Stimulated activated CD4-positive, alpha-beta T cell treated with anti-CD3 and anti-CD28 coated beads, TNF-alpha, amount 100 ng/mL, for 48 hours (primary cell): ENCODE measurements around the gene ARHGAP28.

Experiments
- DNase-seq, 3 donors: peaks; one replicate each; pipeline ENCODE4 v3.0.0-alpha.2; 2020; ENCODE audit warnings: low read depth in 3 of 3

The ARHGAP28 gene

GRCh38 chr18:6733758-6734157 lies 4.2 kb downstream of the ARHGAP28 start:
- DNase-seq: no peak

GRCh38 chr18:6734726-6735430 lies 5.4 kb downstream of the ARHGAP28 start:
- no peak for DNase-seq

- no peak for DNase-seq
Measured at GRCh38 chr18:6737833-6738232, 8.3 kb downstream of the ARHGAP28 start.

GRCh38 chr18:6738622-6739021 lies 9.1 kb downstream of the ARHGAP28 start:
- no peak for DNase-seq

GRCh38 chr18:6741232-6741663 lies 11.7 kb downstream of the ARHGAP28 start:
- no peak for DNase-seq

- no peak for DNase-seq
Measured at GRCh38 chr18:6741786-6742185, 12.3 kb downstream of the ARHGAP28 start.

GRCh38 chr18:6743999-6744398 lies 14.5 kb downstream of the ARHGAP28 start:
- DNase-seq: no peak

GRCh38 chr18:6744816-6745455 lies 15.4 kb downstream of the ARHGAP28 start:
- DNase-seq: no peak

- no peak for DNase-seq
Measured at GRCh38 chr18:6745504-6746031, 16.1 kb downstream of the ARHGAP28 start.

- DNase-seq: no peak
Measured at GRCh38 chr18:6746386-6746960, 17.0 kb downstream of the ARHGAP28 start.

GRCh38 chr18:6747646-6748045 lies 18.1 kb downstream of the ARHGAP28 start:
- no peak for DNase-seq

GRCh38 chr18:6748241-6748640 lies 18.7 kb downstream of the ARHGAP28 start:
- no peak for DNase-seq

- no peak for DNase-seq
Measured at GRCh38 chr18:6750411-6750810, 20.9 kb downstream of the ARHGAP28 start.

- no peak for DNase-seq
Measured at GRCh38 chr18:6751222-6751621, 21.7 kb downstream of the ARHGAP28 start.

GRCh38 chr18:6752202-6752860 lies 22.8 kb downstream of the ARHGAP28 start:
- DNase-seq: no peak

GRCh38 chr18:6755107-6755506 lies 25.6 kb downstream of the ARHGAP28 start:
- DNase-seq: no peak

- DNase-seq: no peak
Measured at GRCh38 chr18:6757931-6758330, 28.4 kb downstream of the ARHGAP28 start.

- DNase-seq: no peak
Measured at GRCh38 chr18:6759579-6759978, 30.1 kb downstream of the ARHGAP28 start.

- no peak for DNase-seq
Measured at GRCh38 chr18:6763524-6763923, 34.0 kb downstream of the ARHGAP28 start.

- no peak for DNase-seq
Measured at GRCh38 chr18:6764382-6764781, 34.9 kb downstream of the ARHGAP28 start.

GRCh38 chr18:6773777-6774176 lies 44.3 kb downstream of the ARHGAP28 start:
- DNase-seq: no peak

GRCh38 chr18:6775237-6775636 lies 45.7 kb downstream of the ARHGAP28 start:
- no peak for DNase-seq
